EL (cell line): ENCODE data around the gene SHOX.

Experiments used
- DNase-seq: peaks from one replicate; pipeline ENCODE4 v3.0.0-alpha.2; 2016

SHOX gene

DNA sequence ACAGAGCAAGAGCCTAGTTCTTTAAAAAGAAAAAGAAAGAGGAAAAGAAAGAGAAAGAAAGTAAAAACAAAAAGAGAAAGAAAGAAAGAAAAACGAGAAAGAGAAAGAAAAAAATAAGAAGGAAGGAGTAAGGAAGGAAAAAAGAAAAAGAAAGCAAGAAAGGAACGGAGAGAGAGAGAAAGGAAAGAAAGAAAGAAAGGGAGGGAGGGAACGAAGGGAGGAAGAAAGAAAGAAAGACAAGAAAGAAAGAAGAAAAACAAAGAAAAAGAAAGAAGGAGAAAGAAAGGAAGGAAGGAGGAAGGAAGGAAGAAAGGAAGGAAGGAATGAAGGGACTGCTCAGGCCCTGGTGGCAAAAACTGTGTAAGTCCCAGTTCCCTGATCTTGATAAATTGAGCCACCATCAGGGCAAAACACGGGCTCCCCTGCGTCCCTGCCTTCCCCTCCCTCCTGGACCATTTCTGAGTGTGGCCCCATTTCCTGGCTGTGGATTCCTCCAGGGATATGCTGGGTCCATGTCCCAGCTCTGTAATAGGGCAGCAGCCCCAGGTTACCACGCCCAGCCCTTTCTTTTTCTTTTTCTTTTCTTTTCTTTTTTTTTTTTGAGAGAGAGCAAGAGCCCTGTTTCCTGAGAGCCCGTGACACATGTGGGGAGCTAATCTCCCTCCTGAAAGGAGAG is 44.8 kb downstream of the SHOX start:
- no peak for DNase-seq

GRCh38 chrX:675955-676295 is 45.3 kb downstream of the SHOX start:
- DNase-seq = no peak

GRCh38 chrX:677376-677775 is 46.8 kb downstream of the SHOX start:
- DNase-seq = no peak

DNA sequence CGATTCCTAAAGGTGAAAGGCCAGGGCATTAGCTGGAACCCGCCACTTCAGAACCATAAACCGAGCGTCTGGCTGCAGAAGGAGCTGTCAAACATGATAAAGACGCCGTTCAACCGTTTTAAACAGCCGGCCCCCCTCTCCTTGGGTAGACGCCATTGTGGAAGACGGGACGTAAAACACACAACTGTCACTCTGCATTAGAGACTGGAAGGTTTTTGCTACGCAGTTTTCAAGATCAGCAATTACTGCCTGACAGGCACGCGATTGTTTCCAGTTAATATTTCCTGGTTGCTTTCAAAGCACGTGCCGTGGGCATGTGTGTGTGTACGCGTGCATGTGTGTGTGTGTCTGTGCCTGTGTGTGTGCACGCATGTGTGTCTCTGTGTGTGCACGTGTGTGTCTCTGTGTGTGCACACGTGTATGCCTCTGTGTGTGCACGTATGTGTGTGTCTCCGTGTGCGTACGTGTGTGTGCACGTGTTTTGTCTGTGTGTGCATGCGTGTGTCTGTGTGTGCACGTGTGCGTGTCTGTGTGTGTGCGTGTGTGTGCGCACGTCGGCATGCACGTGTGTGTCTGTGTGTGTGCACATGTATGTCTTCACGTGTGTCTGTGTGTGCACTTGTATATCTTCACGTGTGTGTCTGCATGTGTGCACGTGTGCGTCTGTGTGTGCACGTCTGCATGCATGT is 48.8 kb downstream of the SHOX start:
- DNase-seq = no peak

- no peak for DNase-seq
Observed at GRCh38 chrX:680062-680461, 49.5 kb downstream of the SHOX start.

DNA sequence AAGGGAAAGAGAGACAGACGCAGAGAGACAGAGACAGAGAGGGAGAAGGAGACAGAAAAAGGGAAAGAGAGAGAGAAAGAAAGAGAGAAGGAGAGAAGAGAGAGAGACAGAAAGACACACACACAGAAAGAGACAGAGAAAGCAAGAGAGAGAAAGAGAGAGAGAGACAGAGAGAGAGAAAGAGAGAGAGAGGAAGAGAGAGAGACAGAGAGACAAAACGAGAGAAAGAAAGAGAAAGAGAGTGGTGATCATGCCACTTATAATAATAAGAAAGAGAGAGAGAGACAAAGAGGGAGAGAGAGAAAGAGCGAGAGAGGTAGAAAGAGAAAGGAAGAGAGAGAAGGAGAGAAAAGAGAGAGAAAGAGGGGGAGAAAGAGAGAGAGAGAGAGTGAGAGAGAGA is 51.4 kb downstream of the SHOX start:
- no peak for DNase-seq

GRCh38 chrX:682892-683291 is 52.3 kb downstream of the SHOX start:
- no peak for DNase-seq

GRCh38 chrX:683576-683975 is 53.0 kb downstream of the SHOX start:
- DNase-seq = no peak

- no peak for DNase-seq
Observed at GRCh38 chrX:685120-686032, 54.8 kb downstream of the SHOX start.

DNA sequence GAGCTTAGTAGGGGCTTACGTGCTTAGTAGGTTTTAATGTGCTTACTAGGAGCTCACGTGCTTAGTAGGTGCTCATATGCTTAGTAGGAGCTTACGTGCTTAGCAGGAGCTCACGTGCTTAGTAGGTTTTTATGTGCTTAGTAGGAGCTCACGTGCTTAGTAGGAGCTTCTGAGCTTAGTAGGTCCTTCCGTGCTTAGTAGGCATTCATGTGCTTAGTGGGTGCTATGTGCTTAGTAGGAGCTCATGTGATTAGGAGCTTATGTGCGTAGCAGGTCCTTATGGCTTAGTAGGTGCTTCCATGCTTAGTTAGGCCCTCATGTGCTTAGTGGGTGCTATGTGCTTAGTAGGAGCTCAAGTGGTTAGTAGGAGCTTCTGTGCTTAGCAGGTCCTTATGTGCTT is 59.4 kb downstream of the SHOX start:
- no peak for DNase-seq

GRCh38 chrX:694800-695199 is 64.2 kb downstream of the SHOX start:
- no peak for DNase-seq

DNA sequence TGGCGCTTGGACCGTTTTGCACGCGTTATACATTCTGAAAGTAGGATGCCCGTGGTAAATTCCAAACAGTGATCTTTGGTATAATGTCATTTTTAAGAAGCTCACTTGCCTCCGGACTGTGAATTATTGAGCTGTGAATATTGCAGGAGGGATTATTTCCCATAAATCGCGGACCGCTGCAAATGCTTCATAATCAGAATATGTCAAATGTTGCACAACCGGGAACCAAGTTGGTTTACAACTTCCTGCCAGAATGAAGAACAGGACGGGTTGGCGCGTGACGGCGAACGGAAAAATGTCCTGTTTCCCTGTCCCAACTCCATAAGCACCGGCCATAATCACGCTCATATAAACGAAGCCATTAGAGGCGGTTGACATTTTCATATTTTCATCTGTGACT is 67.6 kb downstream of the SHOX start:
- no peak for DNase-seq

DNA sequence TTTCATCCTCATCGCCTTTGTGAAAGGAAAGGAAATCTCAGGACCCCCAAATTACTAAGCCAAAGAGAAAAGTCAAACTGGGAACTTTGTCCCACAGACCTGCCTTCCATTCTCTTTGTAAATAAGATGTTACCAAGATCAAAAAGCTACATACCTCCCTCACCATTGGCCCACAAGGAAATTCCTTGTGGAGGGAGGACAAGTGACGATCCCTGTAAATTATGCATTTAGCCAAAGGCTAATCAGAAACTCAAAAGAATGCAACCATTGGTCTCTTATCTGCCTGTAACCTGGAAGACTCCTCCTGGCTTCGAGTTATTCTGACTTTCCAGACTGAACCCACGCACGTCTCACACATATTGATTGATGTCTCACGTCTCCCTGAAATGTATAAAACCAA is 70.3 kb downstream of the SHOX start:
- DNase-seq = no peak

DNA sequence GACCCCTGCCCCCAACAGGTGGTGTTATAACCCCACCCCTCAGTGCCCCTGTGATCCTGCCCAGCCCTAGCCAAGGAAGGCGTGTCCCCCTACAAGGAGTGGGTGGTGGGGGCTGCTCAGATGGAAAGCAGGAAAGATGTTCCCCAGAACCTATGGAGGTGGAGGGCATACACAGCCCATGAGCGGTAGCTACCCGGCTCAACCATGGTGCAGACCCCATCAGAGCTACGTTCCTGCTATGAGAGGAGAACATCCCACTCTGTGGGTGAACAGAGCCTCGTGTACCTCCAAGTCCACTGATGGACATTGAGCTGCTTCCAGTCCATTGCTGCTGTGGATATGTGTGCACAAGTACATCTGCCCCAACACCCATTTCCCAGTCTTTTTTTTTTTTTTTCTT is 71.1 kb downstream of the SHOX start:
- DNase-seq = no peak

DNA sequence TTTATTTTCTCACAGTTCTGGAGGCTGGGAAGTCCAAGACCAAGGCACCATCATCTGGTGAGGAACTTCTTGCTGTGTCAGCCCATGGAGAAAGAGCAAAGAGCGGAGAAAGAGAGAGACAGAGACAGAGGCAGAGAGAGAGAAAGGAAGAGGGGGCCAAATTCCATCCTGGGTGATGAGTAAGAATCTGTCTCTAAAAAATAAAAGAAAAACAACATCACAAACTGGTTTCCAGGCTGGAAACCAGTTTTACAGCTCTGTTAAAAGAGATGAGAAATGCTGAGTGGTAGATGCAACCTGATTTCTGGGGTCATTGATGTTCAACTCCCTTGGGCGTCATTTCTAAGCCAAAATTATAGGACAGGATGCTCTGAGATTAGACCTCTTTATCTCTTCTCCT is 72.9 kb downstream of the SHOX start:
- peak; percentile 8 for DNase-seq

GRCh38 chrX:703866-704265 is 73.3 kb downstream of the SHOX start:
- DNase-seq = peak; percentile 71
